HG03520 (cell line): ENCODE results near the gene MYBPH.

ENCODE experiments used
- ATAC-seq: cut with Tn5 transposase; IDR thresholded peaks from one replicate; pipeline ENCODE4 v1.9.1; 2021; ENCODE audit warnings: mild to moderate bottlenecking, moderate library complexity; ENCODE audit not compliant: unreplicated experiment

The MYBPH gene

GRCh38 chr1:203179667-203180005 is 4.0 kb upstream of the MYBPH start:
- no peak for ATAC-seq

GRCh38 chr1:203178821-203179666 is 3.4 kb upstream of the MYBPH start:
- ATAC-seq = no peak

- no peak for ATAC-seq
Measured at GRCh38 chr1:203178083-203178482, 2.5 kb upstream of the MYBPH start.

- no peak for ATAC-seq
Measured at GRCh38 chr1:203177470-203178039, 1.9 kb upstream of the MYBPH start.

GRCh38 chr1:203177036-203177405 is 1.4 kb upstream of the MYBPH start:
- no peak for ATAC-seq

- no peak for ATAC-seq
Measured at GRCh38 chr1:203176273-203177035, 828 bp upstream of the MYBPH start.

- no peak for ATAC-seq
Measured at GRCh38 chr1:203175827-203176241, 208 bp upstream of the MYBPH start.

- no peak for ATAC-seq
Measured at GRCh38 chr1:203174324-203174985, 1.2 kb downstream of the MYBPH start.

GRCh38 chr1:203173566-203173965 is 2.1 kb downstream of the MYBPH start:
- peak; percentile 78 for ATAC-seq

GRCh38 chr1:203173011-203173555 is 2.5 kb downstream of the MYBPH start:
- ATAC-seq = no peak

- ATAC-seq = no peak
Measured at GRCh38 chr1:203172184-203173010, 3.2 kb downstream of the MYBPH start.

GRCh38 chr1:203171341-203172183 is 4.1 kb downstream of the MYBPH start:
- no peak for ATAC-seq

GRCh38 chr1:203170625-203171330 is 4.8 kb downstream of the MYBPH start:
- ATAC-seq = no peak

GRCh38 chr1:203169770-203170520 is 5.7 kb downstream of the MYBPH start:
- ATAC-seq = no peak

GRCh38 chr1:203168991-203169390 is 6.6 kb downstream of the MYBPH start:
- ATAC-seq = no peak

- ATAC-seq = no peak
Measured at GRCh38 chr1:203168256-203168786, 7.3 kb downstream of the MYBPH start.

- ATAC-seq = no peak
Measured at GRCh38 chr1:203167913-203168200, 7.8 kb downstream of the MYBPH start.
